K562 (cell line): ENCODE results near the gene MYH7. TPM values are rescaled to one million over a fixed set of nuclear protein-coding genes. Genes with fewer than 3 reads are reported as not detected.

Experiments
- CLOCK ChIP-seq: fragments of 250-450 bp; sonication (Bioruptor Pico); IDR thresholded peaks from 2 replicates; pipeline ENCODE4 v1.4.0; 2020; ENCODE audit warnings: mild to moderate bottlenecking, moderate library complexity, borderline replicate concordance
- ESRRA ChIP-seq: fragments of 450-650 bp; IDR thresholded peaks from 2 replicates; pipeline ENCODE4 v1.6.1; 2014; ENCODE audit warnings: low read depth, mild to moderate bottlenecking, moderate library complexity, borderline replicate concordance
- KLF1 ChIP-seq: fragments of 450-650 bp; IDR thresholded peaks from 2 replicates; pipeline ENCODE4 v1.6.1; 2016; ENCODE audit warnings: missing genetic modification characterization, missing compliant biosample characterization
- NR4A1 ChIP-seq, 2 experiments: fragments of 250-450 bp in 1 of 2; fragments of 450-650 bp in 1 of 2; sonication (Bioruptor Pico) in 1 of 2; IDR thresholded peaks; 2 replicates each; pipeline versions ENCODE4 v1.4.0 to v1.6.1; 2016 to 2020; ENCODE audit warnings: mild to moderate bottlenecking in 2 of 2, missing compliant biosample characterization in 1 of 2, missing genetic modification characterization in 1 of 2, moderate library complexity in 1 of 2
- PHF8 ChIP-seq: fragments of 200-600 bp; sonication (generic); IDR thresholded peaks from 2 replicates; pipeline ENCODE4 v1.6.1; 2012; ENCODE audit warnings: mixed run types, mild to moderate bottlenecking, inconsistent platforms, low read length, moderate library complexity, borderline replicate concordance
- SNIP1 ChIP-seq: fragments of 450-650 bp; IDR thresholded peaks from 2 replicates; pipeline ENCODE4 v1.7.1; 2017; ENCODE audit warnings: low read depth, mild to moderate bottlenecking
- TAF9B ChIP-seq: fragments of 450-650 bp; IDR thresholded peaks from 2 replicates; pipeline ENCODE4 v1.6.1; 2018; ENCODE audit warnings: mild to moderate bottlenecking; ENCODE audit not compliant: partially characterized antibody
- TBL1XR1 ChIP-seq, 2 experiments: IDR thresholded peaks; 2 replicates each; pipeline ENCODE4 v1.6.1; 2012; ENCODE audit warnings: improper control_type of control experiment in 2 of 2, low read length in 2 of 2, mild to moderate bottlenecking in 1 of 2
- VEZF1 ChIP-seq: fragments of 200-800 bp; sonication (Bioruptor generic); IDR thresholded peaks from 2 replicates; pipeline ENCODE4 v1.6.1; 2017; ENCODE audit warnings: missing genetic modification characterization, missing compliant biosample characterization
- YY1 ChIP-seq, 3 experiments: IDR thresholded peaks; 2 replicates each; pipeline ENCODE4 v1.6.1; 2011; ENCODE audit warnings: low read length in 2 of 3, mild to moderate bottlenecking in 2 of 3, moderate library complexity in 2 of 3, borderline replicate concordance in 1 of 3, control low read depth in 1 of 3, low read depth in 1 of 3; ENCODE audit not compliant: insufficient read depth in 3 of 3, insufficient replicate concordance in 2 of 3, control insufficient read depth in 1 of 3, insufficient read length in 1 of 3; ENCODE audit errors: extremely low read depth in 1 of 3
- ZFP30 ChIP-seq: fragments of 250-450 bp; sonication (Bioruptor Pico); IDR thresholded peaks from 2 replicates; pipeline ENCODE4 v1.8.0; 2022; ENCODE audit warnings: moderate library complexity, mild to moderate bottlenecking, inconsistent platforms, borderline replicate concordance
- ZFX ChIP-seq: sonication (generic); formaldehyde crosslinking; IDR thresholded peaks from 2 replicates; pipeline ENCODE4 v1.8.0; 2022; ENCODE audit warnings: mild to moderate bottlenecking, missing genetic modification reagents, moderate library complexity
- ZNF318 ChIP-seq, 2 experiments: fragments of 450-650 bp; IDR thresholded peaks; 2 replicates each; pipeline ENCODE4 v1.6.1; 2016; ENCODE audit warnings: mild to moderate bottlenecking in 2 of 2, borderline replicate concordance in 1 of 2, low read depth in 1 of 2, moderate library complexity in 1 of 2
- polyA plus RNA-seq, 8 experiments: library from polyadenylated mRNA; depleted of rRNA in 4 of 8; stranded (reverse) in 5 of 8; unstranded in 3 of 8; fragments of >200 nt; fragmentation: Nextera tagmentation in 2 of 8; fragmentation: Illumina TruSeq in 1 of 8; extraction: Ambion mirVana in 2 of 8; extraction: Trizol in 1 of 8; gene quantifications; 2 replicates each; pipeline versions ENCODE4 v1.2.1 to v1.2.3, GENCODE V29; 2011 to 2014; ENCODE audit warnings: inconsistent platforms in 1 of 8, missing spikeins in 1 of 8
- total RNA-seq, 7 experiments: library from RNA; depleted of rRNA in 6 of 7; stranded (reverse); fragments of >200 nt in 6 of 7; fragmentation: Illumina TruSeq in 2 of 7; extraction: Trizol in 2 of 7; gene quantifications; 2 replicates each; pipeline versions ENCODE4 v1.2.1 to v1.2.3, GENCODE V29; 2011 to 2021; ENCODE audit warnings: low replicate concordance in 1 of 7

Gene MYH7
- total and polyA plus RNA-seq, 9 of the 15 experiments (the other 6 are each of a cell fraction or from before 2014, with no cell fraction given), result not detected

- TF ChIP-seq ZNF318 (IDR thresholded peaks at IDR 0.05; ENCODE audit: borderline replicate concordance in 1 of 2, low read depth in 1 of 2), result no peak
- no peak for TF ChIP-seq VEZF1 (CRISPR knock-in tag)
- TF ChIP-seq SNIP1, result no peak
- TF ChIP-seq ZFP30 (CRISPR knock-in tag), result no peak
- TF ChIP-seq TAF9B, result no peak
- TF ChIP-seq PHF8, result no peak
- no peak for TF ChIP-seq ESRRA
- TF ChIP-seq YY1 (IDR thresholded peaks at IDR 0.05; ENCODE audit: borderline replicate concordance in 1 of 3, control insufficient read depth in 1 of 3, extremely low read depth in 1 of 3, insufficient read depth in 3 of 3, insufficient read length in 1 of 3, insufficient replicate concordance in 2 of 3, low read depth in 1 of 3, low read length in 2 of 3), result no peak
- TF ChIP-seq NR4A1 (CRISPR knock-in tag; IDR thresholded peaks at IDR 0.05), result no peak
- TF ChIP-seq NR4A1 (tag; IDR thresholded peaks at IDR 0.05), result no peak
- TF ChIP-seq TBL1XR1 (IDR thresholded peaks at IDR 0.05; ENCODE audit: low read length in 2 of 2), result no peak
- TF ChIP-seq CLOCK (CRISPR knock-in tag), result no peak
- no peak for TF ChIP-seq ZFX (CRISPR knock-in tag)
- TF ChIP-seq KLF1 (tag), result no peak
Measured at GRCh38 chr14:23442721-23443356, 7.4 kb upstream of the MYH7 start (continued).
